ENCODE measurements around the gene SARNP. TPM values are rescaled to one million over a fixed set of nuclear protein-coding genes. Genes with fewer than 3 reads are reported as not detected.
"Not testable (repeated sequence)": the region's sequence is repeated elsewhere in the genome, so short reads cannot be mapped to it uniquely, and the experiment has no call there.

The SARNP gene
- polyA plus RNA-seq, 1 of the 3 experiments (the other 2 are of a cell fraction), result 65.8 TPM

- TF ChIP-seq MAX (IDR thresholded peaks at IDR 0.05; ENCODE audit: low read depth) (no peak), NFIC (IDR thresholded peaks at IDR 0.05; ENCODE audit: borderline replicate concordance) (no peak)
Observed at GRCh38 chr12:55760663-55761062, 56.9 kb downstream of the SARNP start (continued).

GRCh38 chr12:55758575-55758974 lies 58.9 kb downstream of the SARNP start:
- H3K9me2 ChIP-seq; H3K79me2 ChIP-seq (ENCODE audit: insufficient read depth); DNase-seq; H4K20me1 ChIP-seq (ENCODE audit: insufficient read depth); POLR2A ChIA-PET; H3K27me3 ChIP-seq (ENCODE audit: insufficient read depth); H2AFZ ChIP-seq (ENCODE audit: low read depth); H3K27ac ChIP-seq (ENCODE audit: low read depth in 2 of 2, low read length in 1 of 2); H3K9me3 ChIP-seq; H3K4me1 ChIP-seq (ENCODE audit: control insufficient read depth in 1 of 2, insufficient read depth in 2 of 2, low read depth in 1 of 2, low read length in 1 of 2); H3K4me2 ChIP-seq; H3K9ac ChIP-seq; H3K4me3 ChIP-seq (ENCODE audit: low read depth in 2 of 2, low read length in 1 of 2): not testable (repeated sequence)
- 100% methylated on average over 4 of the region's 4 CpGs for WGBS (ENCODE audit: low lambda C conversion rate)
- Histone ChIP-seq H3K36me3 (replicated peaks in 1 of 2; ENCODE audit: control insufficient read depth in 1 of 2, insufficient read depth in 2 of 2, low read length in 1 of 2) (peaks cover 62 to 78% of the 10 kb centered on the region in 2 experiments), H3F3A (replicated peaks; ENCODE audit: insufficient read depth) (peaks cover 26% of the 10 kb centered on the region)
- CTCF ChIA-PET, result interaction anchor here (1.1 to 2.5 kb wide), 3 partner anchors 20 to 40 kb away, joined by 3 to 13 read pairs (median 7); no protein-coding TSS in a partner anchor

- peaks cover 63 to 79% of the 10 kb centered on the region in 2 experiments for H3K36me3 ChIP-seq (replicated peaks in 1 of 2; ENCODE audit: control insufficient read depth in 1 of 2, insufficient read depth in 2 of 2, low read length in 1 of 2)
- H3K9me3 ChIP-seq, result no peaks in the 10 kb centered on the region
- POLR2A ChIA-PET, result no interaction called here
- H3F3A ChIP-seq (replicated peaks; ENCODE audit: insufficient read depth), result peaks cover 26% of the 10 kb centered on the region
- no peak overlapping the region for H3K4me2 ChIP-seq
- H3K9ac ChIP-seq, result no peak overlapping the region
- DNase-seq, result no peak
- H2AFZ ChIP-seq (ENCODE audit: low read depth), result no peak overlapping the region
- H3K79me2 ChIP-seq (ENCODE audit: insufficient read depth), result peaks cover 5% of the 10 kb centered on the region; the same call in 1 of the 2 replicates
- H3K9me2 ChIP-seq, result no peaks in the 10 kb centered on the region
- no peaks in the 10 kb centered on the region for H3K27me3 ChIP-seq (ENCODE audit: insufficient read depth)
- 82% methylated on average over 2 of the region's 2 CpGs for WGBS (ENCODE audit: low lambda C conversion rate)
- TF ChIP-seq MEF2A (IDR thresholded peaks at IDR 0.05; ENCODE audit: borderline replicate concordance, low read depth) (no peak), GABPA (IDR thresholded peaks at IDR 0.05; ENCODE audit: low read depth) (no peak), CTCF (IDR thresholded peaks at IDR 0.05) (no peak), FOXJ3 (CRISPR knock-in tag; IDR thresholded peaks at IDR 0.05) (no peak), RFX5 (IDR thresholded peaks at IDR 0.05; ENCODE audit: low read length) (no peak), MXI1 (IDR thresholded peaks at IDR 0.05; ENCODE audit: low read depth, low read length) (no peak), ZBTB33 (IDR thresholded peaks at IDR 0.05; ENCODE audit: borderline replicate concordance, low read depth) (no peak), NRF1 (IDR thresholded peaks at IDR 0.05; ENCODE audit: low read depth, low read length) (no peak), FOSL2 (IDR thresholded peaks at IDR 0.05; ENCODE audit: borderline replicate concordance, low read depth) (no peak), EP300 (IDR thresholded peaks at IDR 0.05; ENCODE audit: borderline replicate concordance in 1 of 2, low read depth in 1 of 2, low read length in 1 of 2) (no peak), RCOR1 (IDR thresholded peaks at IDR 0.05; ENCODE audit: low read length) (no peak)
- no peak overlapping the region for H3K27ac ChIP-seq (ENCODE audit: low read depth in 2 of 2, low read length in 1 of 2)
- CTCF ChIA-PET, result interaction anchor here (0.7 to 2.5 kb wide), 8 partner anchors 8 to 173 kb away, joined by 3 to 13 read pairs (median 4); partner anchors contain the start of genes DGKA and RDH5
- no peaks in the 10 kb centered on the region for H4K20me1 ChIP-seq (ENCODE audit: insufficient read depth)
- H3K4me1 ChIP-seq (ENCODE audit: control insufficient read depth in 1 of 2, insufficient read depth in 2 of 2, low read depth in 1 of 2, low read length in 1 of 2), result no peaks in the 10 kb centered on the region
- no peak overlapping the region for H3K4me3 ChIP-seq (ENCODE audit: low read depth in 2 of 2, low read length in 1 of 2)
Observed at GRCh38 chr12:55757701-55758100, 59.8 kb downstream of the SARNP start.

Data from SK-N-SH (cell line).